Osteocyte (in vitro differentiated cells): ENCODE measurements around the gene TAMM41. TPM values are rescaled to one million over a fixed set of nuclear protein-coding genes. Genes with fewer than 3 reads are reported as not detected.
"Not testable (repeated sequence)": the region's sequence is repeated elsewhere in the genome, so short reads cannot be mapped to it uniquely, and the experiment has no call there.

Experiments used
- DNase-seq: peaks from one replicate; pipeline ENCODE4 v3.0.0; 2021; ENCODE audit warnings: mixed read lengths; ENCODE audit not compliant: unreplicated experiment; ENCODE audit errors: extremely low spot score
- H3K27ac Mint-ChIP-seq: one replicate; pipeline ENCODE4 v1.8.0; 2021; ENCODE audit warnings: mild to moderate bottlenecking, mixed read lengths; ENCODE audit not compliant: unreplicated experiment
- H3K27me3 Mint-ChIP-seq: one replicate; pipeline ENCODE4 v1.8.0; 2021; ENCODE audit warnings: mixed read lengths; ENCODE audit not compliant: unreplicated experiment
- H3K36me3 Mint-ChIP-seq: one replicate; pipeline ENCODE4 v1.8.0; 2021; ENCODE audit warnings: mixed read lengths; ENCODE audit not compliant: unreplicated experiment
- H3K4me1 Mint-ChIP-seq: one replicate; pipeline ENCODE4 v1.8.0; 2021; ENCODE audit warnings: mixed read lengths; ENCODE audit not compliant: unreplicated experiment
- H3K4me3 Mint-ChIP-seq: one replicate; pipeline ENCODE4 v1.8.0; 2021; ENCODE audit warnings: mild to moderate bottlenecking, moderate library complexity, mixed read lengths; ENCODE audit not compliant: unreplicated experiment
- H3K9me3 Mint-ChIP-seq: one replicate; pipeline ENCODE4 v1.8.0; 2021; ENCODE audit warnings: mixed read lengths; ENCODE audit not compliant: unreplicated experiment
- CTCF ChIP-seq: fragments of 200-600 bp; sonication (generic); IDR thresholded peaks from 2 replicates; pipeline ENCODE4 v1.5.0; 2021; ENCODE audit warnings: antibody characterized with exemption, mild to moderate bottlenecking, moderate library complexity
- total RNA-seq: library from RNA; stranded (reverse); gene quantifications from 2 replicates; pipeline ENCODE4 v1.2.1, GENCODE V29; 2021

The TAMM41 gene
- total RNA-seq, 1 donor from 2014 or later, result 14.5 TPM

GRCh38 chr3:11764931-11765363 lies 81.7 kb downstream of the TAMM41 start:
- H3K4me3 Mint-ChIP-seq, result no peak overlapping the region
- H3K27ac Mint-ChIP-seq, result no peak overlapping the region
- DNase-seq, result no peak
- no peaks in the 10 kb centered on the region for H3K9me3 Mint-ChIP-seq
- H3K4me1 Mint-ChIP-seq, result peaks cover 4% of the 10 kb centered on the region
- no peaks in the 10 kb centered on the region for H3K36me3 Mint-ChIP-seq
- TF ChIP-seq CTCF, result no peak
- H3K27me3 Mint-ChIP-seq, result peaks cover 3% of the 10 kb centered on the region

GRCh38 chr3:11759996-11760395 lies 86.7 kb downstream of the TAMM41 start:
- Mint-ChIP-seq H3K36me3 (no peaks in the 10 kb centered on the region), H3K27me3 (peaks cover 23% of the 10 kb centered on the region), H3K9me3 (no peaks in the 10 kb centered on the region), H3K4me1 (peaks cover 2% of the 10 kb centered on the region), H3K4me3 (no peak overlapping the region), H3K27ac (no peak overlapping the region)
- DNase-seq, result no peak
- TF ChIP-seq CTCF, result no peak

- H3K4me1 Mint-ChIP-seq, result no peaks in the 10 kb centered on the region
- no peaks in the 10 kb centered on the region for H3K9me3 Mint-ChIP-seq
- no peak for DNase-seq
- TF ChIP-seq CTCF, result no peak
- no peaks in the 10 kb centered on the region for H3K36me3 Mint-ChIP-seq
- peaks cover 26% of the 10 kb centered on the region for H3K27me3 Mint-ChIP-seq
- H3K27ac Mint-ChIP-seq, result no peak overlapping the region
- no peak overlapping the region for H3K4me3 Mint-ChIP-seq
Measured at GRCh38 chr3:11757929-11758328, 88.8 kb downstream of the TAMM41 start.

GRCh38 chr3:11757441-11757875 lies 89.2 kb downstream of the TAMM41 start:
- Mint-ChIP-seq H3K4me3 (no peak overlapping the region), H3K27ac (no peak overlapping the region), H3K4me1 (no peaks in the 10 kb centered on the region), H3K9me3 (no peaks in the 10 kb centered on the region), H3K27me3 (peaks cover 28% of the 10 kb centered on the region), H3K36me3 (no peaks in the 10 kb centered on the region)
- no peak for TF ChIP-seq CTCF
- no peak for DNase-seq

- Mint-ChIP-seq H3K36me3 (no peaks in the 10 kb centered on the region), H3K4me3 (no peak overlapping the region), H3K27ac (no peak overlapping the region), H3K9me3 (no peaks in the 10 kb centered on the region), H3K27me3 (peaks cover 28% of the 10 kb centered on the region), H3K4me1 (no peaks in the 10 kb centered on the region)
- TF ChIP-seq CTCF, result no peak
- DNase-seq, result no peak
Measured at GRCh38 chr3:11755276-11755675, 91.4 kb downstream of the TAMM41 start.

GRCh38 chr3:11752254-11752653 lies 94.4 kb downstream of the TAMM41 start:
- H3K36me3 Mint-ChIP-seq, result not testable (repeated sequence)

GRCh38 chr3:11748306-11748705 lies 98.4 kb downstream of the TAMM41 start:
- not testable (repeated sequence) for H3K4me1 Mint-ChIP-seq, DNase-seq, H3K9me3 Mint-ChIP-seq, H3K36me3 Mint-ChIP-seq, H3K27ac Mint-ChIP-seq, H3K4me3 Mint-ChIP-seq
- peaks cover 10% of the 10 kb centered on the region for H3K27me3 Mint-ChIP-seq

More at GRCh38 chr3:11752254-11752653, 94.4 kb downstream of the TAMM41 start:
- not testable (repeated sequence) for DNase-seq, H3K9me3 Mint-ChIP-seq, H3K27ac Mint-ChIP-seq, H3K4me1 Mint-ChIP-seq, H3K4me3 Mint-ChIP-seq
- peaks cover 20% of the 10 kb centered on the region for H3K27me3 Mint-ChIP-seq
